GM12878 (cell line): Measurements from ENCODE around the gene ZNF43. TPM values are rescaled to one million over a fixed set of nuclear protein-coding genes. Genes with fewer than 3 reads are reported as not detected.

ENCODE experiments used
- ATAC-seq: fragments of 200-7000 bp; cut with Tn5 transposase; 3 replicates; pipeline ENCODE4 v1.9.1; 2020; ENCODE audit warnings: mild to moderate bottlenecking, moderate library complexity
- Bru-seq: library from RNA; stranded (reverse); fragments of 400-500 nt; gene quantifications from one replicate; lab custom pipeline; 2021; lab: Mats Ljungman, UMichigan
- BruChase-seq, 2 experiments: library from RNA; stranded (reverse); fragments of 400-500 nt; gene quantifications; one replicate each; lab custom pipeline; 2021; lab: Mats Ljungman, UMichigan
- BruUV-seq: library from RNA; stranded (reverse); fragments of 400-500 nt; replicated peaks from 2 replicates; lab custom pipeline; 2021; lab: Mats Ljungman, UMichigan
- CTCF ChIA-PET: fragments of 300-600 bp; sonication (Branson Sonifier 250); formaldehyde crosslinking; extraction: SDS; loops from one replicate; lab custom pipeline; 2021; ENCODE audit warnings: inconsistent platforms; lab: Yijun Ruan, JAX
- POLR2A ChIA-PET: fragments of 350-600 bp; formaldehyde crosslinking; extraction: SDS; loops from one replicate; lab custom pipeline; 2021; ENCODE audit warnings: inconsistent platforms; lab: Charles Lee
- RAD21 ChIA-PET: fragments of 300-600 bp; sonication (Branson Sonifier 250); formaldehyde crosslinking; loops from one replicate; lab custom pipeline; 2023; ENCODE audit warnings: antibody characterized with exemption; ENCODE audit not compliant: unreplicated experiment; lab: Charles Lee
- SMC1A ChIA-PET: fragments of 300-600 bp; sonication (Branson Sonifier 250); formaldehyde crosslinking; loops from one replicate; lab custom pipeline; 2023; ENCODE audit not compliant: unreplicated experiment, uncharacterized antibody; lab: Charles Lee
- DNase-seq: peaks from one replicate; pipeline ENCODE4 v3.0.0-alpha.2; 2011; ENCODE audit warnings: low read depth, low spot score
- FAIRE-seq: peaks from 3 replicates; lab custom pipeline; 2011; peaks lifted over from hg19 to GRCh38; lab: Jason Lieb, UNC
- H2AFZ ChIP-seq: 2 replicates; pipeline ENCODE4 v1.6.0; 2011; ENCODE audit warnings: low read depth, low read length, control low read depth; ENCODE audit not compliant: control insufficient read depth
- H3K27ac ChIP-seq: 2 replicates; pipeline ENCODE4 v1.5.1; 2011; ENCODE audit warnings: control low read depth; ENCODE audit not compliant: control insufficient read depth, insufficient read depth
- H3K27me3 ChIP-seq, 2 experiments: replicated peaks in 1 of 2; 2 replicates each; pipeline versions ENCODE4 v1.6.0 to v1.6.1; 2011; ENCODE audit warnings: low read length in 1 of 2; ENCODE audit not compliant: control insufficient read depth in 2 of 2, insufficient read depth in 2 of 2
- H3K36me3 ChIP-seq, 2 experiments: 2 replicates each; pipeline ENCODE4 v1.5.1; 2011; ENCODE audit warnings: low read length in 1 of 2; ENCODE audit not compliant: control insufficient read depth in 2 of 2, insufficient read depth in 2 of 2
- H3K4me1 ChIP-seq: 2 replicates; pipeline ENCODE4 v1.6.1; 2011; ENCODE audit warnings: mild to moderate bottlenecking, low read length, moderate library complexity, mixed read lengths; ENCODE audit not compliant: control insufficient read depth, insufficient read depth
- H3K4me2 ChIP-seq: 2 replicates; pipeline ENCODE4 v1.6.0; 2011; ENCODE audit warnings: control low read depth; ENCODE audit not compliant: control insufficient read depth, insufficient read depth
- H3K4me3 ChIP-seq: fragments of 200-600 bp; sonication (generic); 2 replicates; pipeline ENCODE4 v1.5.1; 2016
- H3K79me2 ChIP-seq: 2 replicates; pipeline ENCODE4 v1.6.0; 2011; ENCODE audit warnings: low read length; ENCODE audit not compliant: control insufficient read depth, insufficient read depth
- H3K9ac ChIP-seq: 2 replicates; pipeline ENCODE4 v1.8.0; 2011; ENCODE audit warnings: low read length, control low read depth, mixed read lengths; ENCODE audit not compliant: control insufficient read depth, insufficient read depth
- H3K9me3 ChIP-seq: replicated peaks from 3 replicates; pipeline ENCODE4 v1.5.1; 2011; ENCODE audit warnings: mild to moderate bottlenecking, low read length; ENCODE audit not compliant: control insufficient read depth, insufficient read depth
- H4K20me1 ChIP-seq: 2 replicates; pipeline ENCODE4 v1.6.0; 2011; ENCODE audit not compliant: control insufficient read depth, insufficient read depth
- ATF7 ChIP-seq: fragments of 450-650 bp; IDR thresholded peaks from 2 replicates; pipeline ENCODE4 v1.6.1; 2016; ENCODE audit warnings: low read depth, mild to moderate bottlenecking
- CEBPB ChIP-seq, 2 experiments: fragments of 150-350 bp in 1 of 2; IDR thresholded peaks; 2 replicates each; pipeline ENCODE4 v1.6.1; 2012 to 2014; ENCODE audit warnings: low read depth in 2 of 2, low read length in 2 of 2, borderline replicate concordance in 1 of 2, inconsistent platforms in 1 of 2
- DPF2 ChIP-seq: fragments of 450-650 bp; IDR thresholded peaks from 2 replicates; pipeline ENCODE4 v1.6.1; 2017; ENCODE audit warnings: mild to moderate bottlenecking
- HDAC6 ChIP-seq: fragments of 200-600 bp; sonication (generic); IDR thresholded peaks from one replicate; pipeline ENCODE4 v1.8.0; 2017; ENCODE audit warnings: antibody characterized with exemption; ENCODE audit not compliant: unreplicated experiment
- IRF4 ChIP-seq: IDR thresholded peaks from 2 replicates; pipeline ENCODE4 v1.6.1; 2011; ENCODE audit warnings: low read depth, low read length
- MTA2 ChIP-seq: fragments of 450-650 bp; IDR thresholded peaks from 2 replicates; pipeline ENCODE4 v1.6.1; 2016; ENCODE audit warnings: low read depth, mild to moderate bottlenecking, moderate library complexity
- MYC ChIP-seq: IDR thresholded peaks from 2 replicates; pipeline ENCODE4 v1.6.1; 2011; ENCODE audit warnings: mild to moderate bottlenecking, low read length, moderate library complexity, inconsistent platforms; ENCODE audit not compliant: insufficient read depth, insufficient replicate concordance, insufficient read length, severe bottlenecking
- NKRF ChIP-seq: fragments of 450-650 bp; conservative IDR thresholded peaks from 2 replicates; pipeline ENCODE4 v1.6.1; 2017; ENCODE audit warnings: mild to moderate bottlenecking, moderate library complexity
- NR2C2 ChIP-seq: IDR thresholded peaks from 2 replicates; pipeline ENCODE4 v1.6.1; 2011; ENCODE audit warnings: borderline replicate concordance, low read depth; ENCODE audit not compliant: control insufficient read depth, insufficient read length
- PKNOX1 ChIP-seq: fragments of 450-650 bp; IDR thresholded peaks from 2 replicates; pipeline ENCODE4 v1.6.1; 2016; ENCODE audit warnings: mild to moderate bottlenecking
- RAD51 ChIP-seq: fragments of 450-650 bp; IDR thresholded peaks from 2 replicates; pipeline ENCODE4 v1.6.1; 2016; ENCODE audit warnings: moderate library complexity, mild to moderate bottlenecking, inconsistent platforms
- RBBP5 ChIP-seq: fragments of 200-600 bp; sonication (generic); conservative IDR thresholded peaks from 2 replicates; pipeline ENCODE4 v1.6.1; 2016
- SMC3 ChIP-seq: IDR thresholded peaks from 2 replicates; pipeline ENCODE4 v1.6.1; 2011; ENCODE audit warnings: low read length, improper control_type of control experiment, borderline replicate concordance
- SPI1 ChIP-seq: IDR thresholded peaks from 2 replicates; pipeline ENCODE4 v1.6.1; 2011; ENCODE audit warnings: low read depth, mild to moderate bottlenecking, low read length, moderate library complexity, borderline replicate concordance; ENCODE audit not compliant: insufficient read depth
- STAT3 ChIP-seq: IDR thresholded peaks from 2 replicates; pipeline ENCODE4 v1.6.1; 2011; ENCODE audit warnings: low read depth, low read length, improper control_type of control experiment
- SUPT20H ChIP-seq: IDR thresholded peaks from 2 replicates; pipeline ENCODE4 v1.6.1; 2011; ENCODE audit warnings: low read depth, mild to moderate bottlenecking, low read length, moderate library complexity, borderline replicate concordance; ENCODE audit not compliant: control insufficient read depth
- YY1 ChIP-seq: IDR thresholded peaks from 2 replicates; pipeline ENCODE4 v1.6.1; 2011; ENCODE audit warnings: low read depth, mild to moderate bottlenecking, low read length
- ZBED1 ChIP-seq: IDR thresholded peaks from 2 replicates; pipeline ENCODE4 v1.6.1; 2016; ENCODE audit warnings: borderline replicate concordance
- ZNF274 ChIP-seq: IDR thresholded peaks from one replicate; pipeline ENCODE4 v1.8.0; 2011; ENCODE audit not compliant: insufficient read length, insufficient read depth
- WGBS: methylation state at CpG from one replicate; pipeline ENCODE4 v1.1.6; 2016; ENCODE audit warnings: low lambda C conversion rate; ENCODE audit not compliant: insufficient replicate concordance, insufficient coverage; ENCODE audit errors: missing lambda C conversion rate; 5-methylcytosine and 5-hydroxymethylcytosine counted together
- in situ Hi-C: fragments of 300-500 bp; cut with MboI; formaldehyde crosslinking; loops from 9 replicates; pipeline ENCODE4 v1.14.3; 2018; ENCODE audit warnings: mixed read lengths
- intact Hi-C: fragments of 100-400 bp; cut with micrococcal nuclease; formaldehyde crosslinking; loops from one replicate; pipeline ENCODE4 v1.14.2; 2022; ENCODE audit not compliant: unreplicated experiment
- long read RNA-seq, 2 experiments: library from polyadenylated mRNA; unstranded; transcript quantifications; one replicate each; pipeline ENCODE4 v2.0.0, GENCODE V29; 2019 to 2020
- polyA minus RNA-seq, 3 experiments: library from RNA; depleted of rRNA, polyadenylated mRNA; stranded (reverse); fragments of >200 nt; gene quantifications; 2 replicates each; pipeline ENCODE4 v1.2.3, GENCODE V29; 2011
- polyA plus RNA-seq, 11 experiments: library from polyadenylated mRNA; depleted of rRNA in 4 of 11; unstranded in 6 of 11; stranded (reverse) in 5 of 11; fragments of >200 nt; fragmentation: Nextera tagmentation in 4 of 11; fragmentation: Illumina TruSeq in 1 of 11; extraction: Ambion mirVana in 4 of 11; extraction: Trizol in 1 of 11; gene quantifications; 1 replicate in 1 of 11; 2 replicates in 10 of 11; pipeline versions ENCODE4 v1.2.1 to v1.2.3, GENCODE V29; 2011 to 2016; ENCODE audit warnings: inconsistent platforms in 2 of 11, missing spikeins in 2 of 11, low read depth in 1 of 11
- total RNA-seq, 4 experiments: library from RNA; depleted of rRNA in 3 of 4; stranded (reverse); fragments of >200 nt in 3 of 4; fragmentation: Illumina TruSeq in 1 of 4; extraction: Trizol in 1 of 4; gene quantifications; 2 replicates each; pipeline versions ENCODE4 v1.2.1 to v1.2.3, GENCODE V29; 2013 to 2021

The ZNF43 gene
- 6.0 and 6.7 TPM in 2 replicates for total RNA-seq (2013; cell fraction: nucleolus; rRNA removed)
- 0.34 and 0.38 TPM in 2 replicates for total RNA-seq (2014; rRNA removed)
- total RNA-seq (2014; rRNA removed; fragmentation: Illumina TruSeq; extraction: Trizol) = 0.49 and 0.64 TPM in 2 replicates
- total RNA-seq (2021) = 0.51 and 1.0 TPM in 2 replicates
- 0.92 TPM for polyA plus RNA-seq (2011; ENCODE audit: low read depth)
- polyA plus RNA-seq (2011; rRNA removed) = 1.0 and 1.3 TPM in 2 replicates
- 0.47 and 0.75 TPM in 2 replicates for polyA plus RNA-seq (2011; cell fraction: cytosol; rRNA removed)
- 0.99 and 1.1 TPM in 2 replicates for polyA plus RNA-seq (2011; cell fraction: nucleus; rRNA removed)
- 0.96 and 1.2 TPM in 2 replicates for polyA plus RNA-seq (2012)
- 0.37 and 0.52 TPM in 2 replicates for polyA plus RNA-seq (2014; fragmentation: Illumina TruSeq; extraction: Trizol)
- polyA plus RNA-seq (2014; fragmentation: Nextera tagmentation; extraction: Ambion mirVana) = under 1 TPM; 0.07 to 0.34 TPM
- polyA plus RNA-seq (2014; rRNA removed) = 0.09 and 0.28 TPM in 2 replicates
- polyA plus RNA-seq (2016; fragmentation: Nextera tagmentation; extraction: Ambion mirVana) = under 1 TPM; 0.39 to 0.42 TPM
- 3.1 and 3.6 TPM in 2 replicates for polyA minus RNA-seq (2011; rRNA and poly(A)+ RNA removed)
- polyA minus RNA-seq (2011; cell fraction: cytosol; rRNA and poly(A)+ RNA removed) = 0.42 and 1.1 TPM in 2 replicates
- polyA minus RNA-seq (2011; cell fraction: nucleus; rRNA and poly(A)+ RNA removed) = 1.2 and 2.4 TPM in 2 replicates
- Bru-seq, nascent RNA = percentile 39 among the genes with signal in this experiment
- percentile 32 among the genes with signal in this experiment for BruChase-seq, experiment 1, labeled RNA remaining after a 6-hour chase
- percentile 32 among the genes with signal in this experiment for BruChase-seq, experiment 2, labeled RNA remaining after a 2-hour chase
- long read RNA-seq, experiment 1 = 0 reads
- long read RNA-seq, experiment 2, partial matches to known transcripts = 0 of 1 reads
- long read RNA-seq, experiment 2, other reads (novel, unspliced or antisense) = 0 of 1 reads

DNA sequence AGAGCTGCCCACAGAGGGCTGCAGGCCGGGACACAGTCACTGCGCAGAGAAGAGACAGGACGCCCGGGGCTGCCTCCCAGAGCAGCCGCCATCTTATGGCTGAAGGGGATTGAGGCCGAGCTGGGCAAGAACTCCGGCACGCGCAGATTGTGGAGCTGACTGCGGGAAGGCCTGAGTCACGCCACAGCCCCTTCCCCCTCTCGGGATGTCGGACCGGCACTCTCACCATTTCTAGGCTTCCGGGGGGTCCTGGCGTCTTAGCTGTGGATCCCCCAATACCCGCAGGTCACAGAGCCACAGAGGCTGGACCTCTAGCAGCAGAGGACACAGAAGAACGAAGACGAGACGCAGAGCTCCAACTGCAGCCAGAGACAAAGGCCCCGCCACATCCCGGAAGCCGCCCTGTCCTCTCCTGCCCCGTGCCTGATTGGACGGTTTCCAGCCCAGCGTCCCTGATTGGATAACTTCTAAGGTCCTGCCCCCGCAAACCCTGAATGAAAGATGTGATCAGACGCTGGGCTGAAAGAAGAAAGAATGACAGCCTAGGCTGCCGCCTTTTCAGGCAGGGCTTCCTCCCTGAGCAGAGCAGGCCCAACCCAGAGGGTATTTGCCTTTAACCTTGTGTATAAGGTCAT lies at the start of gene ZNF43:
TSS of gene ZNF43 (minus strand) at position 373 of the 635 bp plus-strand sequence. CDS start at position 229, 144 bp downstream.
- 0 out of 2 replicates have a peak within 1 kb of the TSS, but pooled peaks have one; percentile 48 for H3K4me2 ChIP-seq
- WGBS = under 1% methylated on average over 29 of the region's 29 CpGs
- H3K27ac ChIP-seq = peak within 1 kb of the TSS; percentile 44
- H3K4me1 ChIP-seq = no peaks in the 10 kb centered on the region
- ChIA-PET RAD21 (no interaction called here), SMC1A (no interaction called here), POLR2A (no interaction called here), CTCF (interaction anchor here (0.7 kb wide), 1 partner anchor 188 kb away, joined by 3 read pairs; no protein-coding TSS in a partner anchor)
- in situ Hi-C loops (no loop called here), intact Hi-C loops (no loop called here)
- H3K36me3 ChIP-seq = no peaks in the 10 kb centered on the region
- H3K9me3 ChIP-seq = peaks cover 2% of the 10 kb centered on the region; the same call in 1 of the 3 replicates
- no TSS peak for BruUV-seq
- no peaks in the 10 kb centered on the region for H4K20me1 ChIP-seq
- H2AFZ ChIP-seq = peak within 1 kb of the TSS; percentile 60; the same call in 1 of the 2 replicates
- peak within 1 kb of the TSS; percentile 44; the same call in 1 of the 2 replicates for H3K9ac ChIP-seq
- peak within 1 kb of the TSS; percentile 49 for H3K4me3 ChIP-seq
- H3K27me3 ChIP-seq = no peaks in the 10 kb centered on the region
- H3K79me2 ChIP-seq = no peaks in the 10 kb centered on the region
- DNase-seq (peak; percentile 13), ATAC-seq (peak; percentile 61), FAIRE-seq (no peak)
- TF ChIP-seq YY1 (peak; percentile 83), DPF2 (no peak), RAD51 (no peak), HDAC6 (no peak), SUPT20H (no peak), RBBP5 (no peak), STAT3 (no peak), MTA2 (no peak), MYC (no peak), ZBED1 (no peak), SMC3 (no peak), NR2C2 (no peak), CEBPB (IDR thresholded peaks at IDR 0.05; ENCODE audit: borderline replicate concordance in 1 of 2, low read depth in 2 of 2, low read length in 2 of 2) (no peak), NKRF (no peak), IRF4 (no peak), ZNF274 (no peak), PKNOX1 (peak; percentile 51; the same call in 1 of the 2 replicates), SPI1 (no peak), ATF7 (no peak)
